Measurements from ENCODE around the gene CXCL12. TPM values are rescaled to one million over a fixed set of nuclear protein-coding genes. Genes with fewer than 3 reads are reported as not detected.
A peak's percentile ranks its signal among the peaks of the same experiment; 100 is the strongest.

The CXCL12 gene
- total and polyA plus RNA-seq, 4 donors = 23.7 to 91.4 (median 51.8) TPM

DNA sequence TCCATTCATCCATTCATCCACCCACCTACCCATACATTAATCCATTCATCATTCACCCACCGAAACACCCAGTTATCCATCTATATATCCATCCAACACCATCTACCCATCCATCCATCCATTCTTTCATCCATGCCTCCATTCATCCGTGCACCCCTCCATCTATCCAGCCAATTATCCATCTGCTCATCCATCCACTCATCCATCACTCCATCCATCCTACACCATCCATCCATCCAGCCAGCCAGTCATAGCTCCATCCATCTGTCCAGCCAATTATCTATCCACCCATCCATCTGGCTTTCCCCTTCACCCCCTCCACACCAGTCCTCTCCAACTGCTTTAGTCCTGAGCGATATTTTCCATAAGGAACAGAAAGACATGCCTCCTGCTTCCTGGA, 7.5 kb upstream of the CXCL12 start:
- TF ChIP-seq, protein P1, sequence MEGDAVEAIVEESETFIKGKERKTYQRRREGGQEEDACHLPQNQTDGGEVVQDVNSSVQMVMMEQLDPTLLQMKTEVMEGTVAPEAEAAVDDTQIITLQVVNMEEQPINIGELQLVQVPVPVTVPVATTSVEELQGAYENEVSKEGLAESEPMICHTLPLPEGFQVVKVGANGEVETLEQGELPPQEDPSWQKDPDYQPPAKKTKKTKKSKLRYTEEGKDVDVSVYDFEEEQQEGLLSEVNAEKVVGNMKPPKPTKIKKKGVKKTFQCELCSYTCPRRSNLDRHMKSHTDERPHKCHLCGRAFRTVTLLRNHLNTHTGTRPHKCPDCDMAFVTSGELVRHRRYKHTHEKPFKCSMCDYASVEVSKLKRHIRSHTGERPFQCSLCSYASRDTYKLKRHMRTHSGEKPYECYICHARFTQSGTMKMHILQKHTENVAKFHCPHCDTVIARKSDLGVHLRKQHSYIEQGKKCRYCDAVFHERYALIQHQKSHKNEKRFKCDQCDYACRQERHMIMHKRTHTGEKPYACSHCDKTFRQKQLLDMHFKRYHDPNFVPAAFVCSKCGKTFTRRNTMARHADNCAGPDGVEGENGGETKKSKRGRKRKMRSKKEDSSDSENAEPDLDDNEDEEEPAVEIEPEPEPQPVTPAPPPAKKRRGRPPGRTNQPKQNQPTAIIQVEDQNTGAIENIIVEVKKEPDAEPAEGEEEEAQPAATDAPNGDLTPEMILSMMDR (IDR thresholded peaks at IDR 0.05; ENCODE audit: control extremely low read depth, extremely low read depth) = no peak
- H3K9me3 ChIP-seq (ENCODE audit: control insufficient read depth in 4 of 4, insufficient read depth in 3 of 4, low read length in 3 of 4) = no peaks in the 10 kb centered on the region
- H3K27me3 ChIP-seq (ENCODE audit: control insufficient read depth in 3 of 3, insufficient read depth in 3 of 3, low read length in 2 of 3) = no peaks in the 10 kb centered on the region
- WGBS, 2 donors = 75 to 76% methylated on average over 3 of the region's 3 CpGs
- no peak for DNase-seq
- no peak overlapping the region for H3K4me3 ChIP-seq
- peaks cover 0 to 21% (median 3%) of the 10 kb centered on the region in 5 donors for H3K4me1 ChIP-seq (ENCODE audit: control insufficient read depth in 5 of 5, insufficient read depth in 5 of 5, low read length in 5 of 5)
- H3K27ac ChIP-seq (ENCODE audit: low read depth in 1 of 2, low read length in 1 of 2) = no peak overlapping the region
- ATAC-seq (ENCODE audit: insufficient read depth, low FRiP score) = no peak
- no peaks in the 10 kb centered on the region for H3K36me3 ChIP-seq (ENCODE audit: control insufficient read depth in 4 of 4, insufficient read depth in 4 of 4, low read length in 4 of 4)
- H3K9ac ChIP-seq (ENCODE audit: insufficient read depth in 1 of 2, low read length in 2 of 2) = no peak overlapping the region

DNA sequence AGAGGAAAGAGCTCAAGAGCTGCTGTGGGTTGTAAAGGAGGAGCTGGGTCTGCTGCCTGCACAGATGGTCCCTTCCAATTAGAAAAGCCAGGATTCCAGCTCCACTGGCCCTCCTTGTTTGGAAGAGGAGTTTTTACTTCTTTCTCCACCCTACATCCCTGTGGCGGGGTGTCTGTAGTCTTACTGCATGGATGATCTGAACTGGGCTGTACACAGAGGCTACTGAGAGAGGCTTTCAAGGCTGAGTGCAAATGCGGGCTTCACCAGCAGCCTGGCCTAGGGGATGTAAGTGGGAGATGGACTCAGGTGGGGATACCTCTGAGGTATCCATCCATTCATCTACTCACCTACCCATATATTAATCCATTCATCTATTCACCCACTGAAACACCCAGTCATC, 7.1 kb upstream of the CXCL12 start:
- WGBS, 2 donors = 83 to 93% methylated on average over 2 of the region's 2 CpGs
- no peaks in the 10 kb centered on the region for H3K36me3 ChIP-seq (ENCODE audit: control insufficient read depth in 4 of 4, insufficient read depth in 4 of 4, low read length in 4 of 4)

DNA sequence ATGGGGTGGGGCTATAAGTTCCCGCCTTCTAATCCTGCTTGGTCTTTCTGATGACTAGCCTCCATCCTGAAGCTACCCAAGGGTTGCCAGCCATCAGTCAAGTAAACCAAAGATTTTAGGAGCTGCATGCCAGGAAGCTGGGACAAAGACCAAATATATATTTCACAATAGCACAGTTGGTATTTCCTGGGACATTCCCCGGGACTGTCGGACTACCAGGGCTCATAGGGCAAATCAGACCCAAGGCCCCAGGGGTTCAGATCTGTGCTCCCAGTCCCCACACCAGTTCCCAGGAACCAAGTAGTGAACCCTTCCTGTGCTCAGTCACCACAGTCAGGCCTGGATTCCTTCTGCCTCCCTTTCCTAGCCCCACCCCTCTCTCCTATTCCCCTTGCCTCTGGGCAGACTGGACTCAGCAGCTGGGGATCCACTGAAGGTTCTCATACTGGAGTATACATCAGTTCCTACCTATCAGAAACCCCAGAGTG, 5.7 kb upstream of the CXCL12 start:
- Histone ChIP-seq H3K4me3 (no peak overlapping the region), H3K27me3 (ENCODE audit: control insufficient read depth in 3 of 3, insufficient read depth in 3 of 3, low read length in 2 of 3) (peaks cover 0 to 4% (median 3%) of the 10 kb centered on the region in 3 donors), H3K27ac (ENCODE audit: low read depth in 1 of 2, low read length in 1 of 2) (no peak overlapping the region), H3K36me3 (ENCODE audit: control insufficient read depth in 4 of 4, insufficient read depth in 4 of 4, low read length in 4 of 4) (no peaks in the 10 kb centered on the region), H3K4me1 (ENCODE audit: control insufficient read depth in 5 of 5, insufficient read depth in 5 of 5, low read length in 5 of 5) (peaks cover 0 to 21% (median 3%) of the 10 kb centered on the region in 5 donors), H3K9ac (ENCODE audit: insufficient read depth in 1 of 2, low read length in 2 of 2) (no peak overlapping the region), H3K9me3 (ENCODE audit: control insufficient read depth in 4 of 4, insufficient read depth in 3 of 4, low read length in 3 of 4) (peaks cover 0 to 1% (median 0%) of the 10 kb centered on the region in 4 donors)
- WGBS, 2 donors = 52 to 68% methylated on average over 3 of the region's 3 CpGs
- TF ChIP-seq, protein P1 (IDR thresholded peaks at IDR 0.05; ENCODE audit: control extremely low read depth, extremely low read depth) = no peak
- ATAC-seq (ENCODE audit: insufficient read depth, low FRiP score) (no peak), DNase-seq (peak in 2 of 3 donors; percentile 13 to 31)

More for the DNA sequence above, 7.1 kb upstream of the CXCL12 start:
- H3K9ac ChIP-seq (ENCODE audit: insufficient read depth in 1 of 2, low read length in 2 of 2) = no peak overlapping the region
- no peaks in the 10 kb centered on the region for H3K9me3 ChIP-seq (ENCODE audit: control insufficient read depth in 4 of 4, insufficient read depth in 3 of 4, low read length in 3 of 4)
- no peak overlapping the region for H3K4me3 ChIP-seq
- H3K27ac ChIP-seq (ENCODE audit: low read depth in 1 of 2, low read length in 1 of 2) = no peak overlapping the region
- TF ChIP-seq, protein P1 (IDR thresholded peaks at IDR 0.05; ENCODE audit: control extremely low read depth, extremely low read depth) = no peak
- no peaks in the 10 kb centered on the region for H3K27me3 ChIP-seq (ENCODE audit: control insufficient read depth in 3 of 3, insufficient read depth in 3 of 3, low read length in 2 of 3)
- no peak for DNase-seq
- H3K4me1 ChIP-seq (ENCODE audit: control insufficient read depth in 5 of 5, insufficient read depth in 5 of 5, low read length in 5 of 5) = peaks cover 0 to 21% (median 3%) of the 10 kb centered on the region in 5 donors
- ATAC-seq (ENCODE audit: insufficient read depth, low FRiP score) = no peak

DNA sequence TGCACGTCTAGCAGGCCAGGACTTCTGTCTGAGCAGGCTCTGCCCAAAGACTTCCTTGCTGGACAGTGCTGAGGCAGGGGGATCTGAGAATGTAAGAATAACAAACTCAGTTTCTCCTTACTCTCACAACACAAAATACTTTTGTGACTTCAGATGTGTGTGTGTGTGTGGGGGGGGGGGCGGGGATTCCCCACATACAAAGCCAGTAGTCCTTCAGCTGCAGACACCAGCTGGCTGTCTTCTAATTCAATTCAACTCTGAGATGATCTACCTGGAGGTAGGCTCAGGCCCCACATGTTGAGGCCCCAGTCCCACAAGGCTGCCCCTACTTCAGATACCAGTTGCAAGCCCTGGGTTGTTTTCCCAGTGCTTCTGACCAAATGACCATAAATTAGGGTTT, 4.7 kb upstream of the CXCL12 start:
- peaks cover 0 to 1% (median 0%) of the 10 kb centered on the region in 4 donors for H3K9me3 ChIP-seq (ENCODE audit: control insufficient read depth in 4 of 4, insufficient read depth in 3 of 4, low read length in 3 of 4)
- no peak overlapping the region for H3K9ac ChIP-seq (ENCODE audit: insufficient read depth in 1 of 2, low read length in 2 of 2)
- no peak overlapping the region for H3K4me3 ChIP-seq
- DNase-seq = no peak
- WGBS, 2 donors = 74 to 78% methylated on average over 2 of the region's 2 CpGs
- TF ChIP-seq, protein P1 (IDR thresholded peaks at IDR 0.05; ENCODE audit: control extremely low read depth, extremely low read depth) = no peak
- H3K27ac ChIP-seq (ENCODE audit: low read depth in 1 of 2, low read length in 1 of 2) = no peak overlapping the region
- peaks cover 0 to 7% (median 7%) of the 10 kb centered on the region in 3 donors for H3K27me3 ChIP-seq (ENCODE audit: control insufficient read depth in 3 of 3, insufficient read depth in 3 of 3, low read length in 2 of 3)
- H3K4me1 ChIP-seq (ENCODE audit: control insufficient read depth in 5 of 5, insufficient read depth in 5 of 5, low read length in 5 of 5) = peaks cover 0 to 22% (median 4%) of the 10 kb centered on the region in 5 donors
- H3K36me3 ChIP-seq (ENCODE audit: control insufficient read depth in 4 of 4, insufficient read depth in 4 of 4, low read length in 4 of 4) = no peaks in the 10 kb centered on the region
- no peak for ATAC-seq (ENCODE audit: insufficient read depth, low FRiP score)

All from lung (tissue), 12 donors.